Neural cell (in vitro differentiated cells): ENCODE results near the gene LIN37. TPM values are rescaled to one million over a fixed set of nuclear protein-coding genes. Genes with fewer than 3 reads are reported as not detected.
"Not testable (repeated sequence)": the region's sequence is repeated elsewhere in the genome, so short reads cannot be mapped to it uniquely, and the experiment has no call there.

Experiments used
- H2AFZ ChIP-seq: fragments of 200-600, 300-800 bp; sonication (generic), shearing (Covaris generic); 2 replicates; pipeline ENCODE4 v1.6.0; 2014; ENCODE audit warnings: low read depth, mild to moderate bottlenecking, antibody characterized with exemption, low read length, moderate library complexity
- H3F3A ChIP-seq: fragments of 200-600 bp; shearing (Covaris generic); 2 replicates; pipeline ENCODE4 v1.6.1; 2016; ENCODE audit warnings: mild to moderate bottlenecking, moderate library complexity, mixed read lengths, antibody characterized with exemption, low read length; ENCODE audit not compliant: insufficient read depth, poor library complexity, severe bottlenecking
- H3K27ac ChIP-seq: fragments of 200-600, 300-800 bp; sonication (generic), shearing (Covaris generic); 2 replicates; pipeline ENCODE4 v1.5.1; 2014; ENCODE audit warnings: mild to moderate bottlenecking, low read length, moderate library complexity
- H3K27me3 ChIP-seq: fragments of 300-800, 200-600 bp; sonication (generic), shearing (Covaris generic); 2 replicates; pipeline ENCODE4 v1.6.0; 2014; ENCODE audit warnings: mild to moderate bottlenecking, low read depth, low read length, moderate library complexity; ENCODE audit not compliant: insufficient read depth
- H3K36me3 ChIP-seq: fragments of 300-800, 200-600 bp; sonication (generic), shearing (Covaris generic); 2 replicates; pipeline ENCODE4 v1.5.1; 2014; ENCODE audit warnings: mild to moderate bottlenecking, antibody characterized with exemption, low read length, moderate library complexity; ENCODE audit not compliant: insufficient read depth
- H3K4me2 ChIP-seq: fragments of 300-800, 200-600 bp; sonication (generic), shearing (Covaris generic); 2 replicates; pipeline ENCODE4 v1.6.0; 2014; ENCODE audit warnings: mild to moderate bottlenecking, low read length
- H3K4me3 ChIP-seq: fragments of 300-800, 200-600 bp; sonication (generic), shearing (Covaris generic); 2 replicates; pipeline ENCODE4 v1.5.1; 2014; ENCODE audit warnings: mild to moderate bottlenecking, low read length, moderate library complexity
- H3K79me2 ChIP-seq: fragments of 200-600 bp; shearing (Covaris generic); replicated peaks from 2 replicates; pipeline ENCODE4 v1.6.0; 2014; ENCODE audit warnings: mild to moderate bottlenecking, low read length, moderate library complexity; ENCODE audit not compliant: insufficient read depth
- H3K9ac ChIP-seq: fragments of 300-800, 200-600 bp; sonication (generic), shearing (Covaris generic); 2 replicates; pipeline ENCODE4 v1.6.1; 2016; ENCODE audit warnings: mild to moderate bottlenecking, low read length, mixed read lengths
- H3K9me2 ChIP-seq: fragments of 200-600 bp; shearing (Covaris generic); 2 replicates; pipeline ENCODE4 v1.6.1; 2016; ENCODE audit warnings: mild to moderate bottlenecking, low read length, mixed read lengths; ENCODE audit not compliant: insufficient read depth
- H3K9me3 ChIP-seq: fragments of 200-600, 300-800 bp; sonication (generic), shearing (Covaris generic); 2 replicates; pipeline ENCODE4 v1.6.1; 2016; ENCODE audit warnings: mild to moderate bottlenecking, mixed run types, low read length, moderate library complexity, mixed read lengths
- H4K20me1 ChIP-seq: fragments of 200-600 bp; shearing (Covaris generic); 2 replicates; pipeline ENCODE4 v1.6.1; 2016; ENCODE audit warnings: mild to moderate bottlenecking, mixed run types; ENCODE audit not compliant: insufficient read depth
- CTCF ChIP-seq: fragments of 450-650 bp; IDR thresholded peaks from 2 replicates; pipeline ENCODE4 v1.5.1; 2014; ENCODE audit warnings: antibody characterized with exemption, mild to moderate bottlenecking, moderate library complexity; ENCODE audit not compliant: poor library complexity, severe bottlenecking
- EP300 ChIP-seq: fragments of 450-650 bp; conservative IDR thresholded peaks from 2 replicates; pipeline ENCODE4 v1.6.1; 2014; ENCODE audit warnings: antibody characterized with exemption, mild to moderate bottlenecking, moderate library complexity; ENCODE audit not compliant: poor library complexity, severe bottlenecking
- EZH2 ChIP-seq: fragments of 200-600, 300-800 bp; shearing (Covaris generic), sonication (generic); IDR thresholded peaks from 2 replicates; pipeline ENCODE4 v1.6.1; 2014; ENCODE audit warnings: antibody characterized with exemption, low read length, borderline replicate concordance, mild to moderate bottlenecking; ENCODE audit not compliant: insufficient read depth, poor library complexity, severe bottlenecking
- MXI1 ChIP-seq: fragments of 450-650 bp; conservative IDR thresholded peaks from 2 replicates; pipeline ENCODE4 v1.6.1; 2014; ENCODE audit warnings: antibody characterized with exemption, mild to moderate bottlenecking; ENCODE audit not compliant: poor library complexity, severe bottlenecking
- POLR2AphosphoS5 ChIP-seq: IDR thresholded peaks from 2 replicates; pipeline ENCODE4 v1.6.1; 2012
- RAD21 ChIP-seq: fragments of 450-650 bp; conservative IDR thresholded peaks from 2 replicates; pipeline ENCODE4 v1.6.1; 2014; ENCODE audit warnings: antibody characterized with exemption, mild to moderate bottlenecking, moderate library complexity
- REST ChIP-seq: IDR thresholded peaks from 2 replicates; pipeline ENCODE4 v1.6.1; 2012; ENCODE audit warnings: borderline replicate concordance
- SMC3 ChIP-seq: fragments of 450-650 bp; conservative IDR thresholded peaks from 2 replicates; pipeline ENCODE4 v1.6.1; 2014; ENCODE audit warnings: antibody characterized with exemption, mild to moderate bottlenecking, moderate library complexity; ENCODE audit not compliant: poor library complexity
- TAF1 ChIP-seq: IDR thresholded peaks from 2 replicates; pipeline ENCODE4 v1.6.1; 2012; ENCODE audit warnings: low read depth
- polyA plus RNA-seq: library from polyadenylated mRNA; depleted of rRNA; stranded (reverse); fragments of >200 nt; gene quantifications from 2 replicates; pipeline ENCODE4 v1.2.3, GENCODE V29; 2014

LIN37 gene
- polyA plus RNA-seq, 1 donor from 2014 or later: 25.7 TPM

- H3K4me3 ChIP-seq: no peak overlapping the region
- no peak overlapping the region for H3K27ac ChIP-seq
- H3K79me2 ChIP-seq: peaks cover 22% of the 10 kb centered on the region
- no peak overlapping the region for H2AFZ ChIP-seq
- TF ChIP-seq RAD21 (no peak), REST (no peak), TAF1 (no peak), CTCF (no peak), SMC3 (no peak), MXI1 (no peak), EZH2 (no peak), EP300 (no peak), POLR2AphosphoS5 (no peak)
- H3K36me3 ChIP-seq: no peaks in the 10 kb centered on the region
- no peaks in the 10 kb centered on the region for H3K9me3 ChIP-seq
- no peaks in the 10 kb centered on the region for H3K27me3 ChIP-seq
- H3K4me2 ChIP-seq: no peak overlapping the region
- H3K9me2 ChIP-seq: no peaks in the 10 kb centered on the region
- no peak overlapping the region for H3K9ac ChIP-seq
- H4K20me1 ChIP-seq: no peaks in the 10 kb centered on the region
- H3F3A ChIP-seq: no peaks in the 10 kb centered on the region
Measured at GRCh38 chr19:35722897-35723296, 25.5 kb upstream of the LIN37 start.

- Histone ChIP-seq H3K9ac (no peak overlapping the region), H3K79me2 (peaks cover 16% of the 10 kb centered on the region), H3K4me3 (no peak overlapping the region), H4K20me1 (no peaks in the 10 kb centered on the region), H3K9me2 (no peaks in the 10 kb centered on the region), H3K4me2 (no peak overlapping the region), H3K27me3 (no peaks in the 10 kb centered on the region), H3K36me3 (no peaks in the 10 kb centered on the region), H2AFZ (no peak overlapping the region), H3K9me3 (no peaks in the 10 kb centered on the region), H3K27ac (no peak overlapping the region), H3F3A (no peaks in the 10 kb centered on the region)
- TF ChIP-seq TAF1 (no peak), REST (no peak)
Measured at GRCh38 chr19:35723671-35724070, 24.7 kb upstream of the LIN37 start.

GRCh38 chr19:35724132-35724531 is 24.2 kb upstream of the LIN37 start:
- H3F3A ChIP-seq, H3K9ac ChIP-seq, H4K20me1 ChIP-seq, H3K4me2 ChIP-seq, H3K27me3 ChIP-seq, H3K27ac ChIP-seq, H3K9me3 ChIP-seq, H3K36me3 ChIP-seq, H3K4me3 ChIP-seq, H3K9me2 ChIP-seq, H2AFZ ChIP-seq: not testable (repeated sequence)
- H3K79me2 ChIP-seq: peaks cover 11% of the 10 kb centered on the region
